ENCODE measurements around the gene BRAF. TPM values are rescaled to one million over a fixed set of nuclear protein-coding genes. Genes with fewer than 3 reads are reported as not detected.

The BRAF gene
- total RNA-seq, 4 donors from 2014 or later, result 43.5 to 56.5 (median 49.5) TPM

DNA sequence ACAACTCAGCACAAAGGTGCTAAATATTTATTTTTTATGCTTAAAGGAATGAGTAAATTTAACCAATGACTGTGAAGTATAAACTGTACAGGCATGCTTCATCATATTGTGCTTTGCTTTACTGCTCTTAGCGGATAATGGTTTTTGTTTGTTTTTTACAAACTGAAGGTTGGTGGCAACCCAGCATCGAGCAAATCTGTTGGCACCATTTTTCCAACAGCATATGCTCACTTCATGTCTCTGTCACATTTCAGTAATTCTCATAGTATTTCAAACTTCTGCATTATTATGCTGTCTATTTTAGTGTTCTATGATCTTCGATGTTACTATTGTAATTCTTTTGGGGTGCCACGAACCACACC lies 22.8 kb downstream of the BRAF start:
- TF ChIP-seq EP300 (IDR thresholded peaks at IDR 0.05) (no peak), POLR2A (IDR thresholded peaks at IDR 0.05) (no peak), CTCF (IDR thresholded peaks at IDR 0.05) (no peak)
- Histone ChIP-seq H3K9me3 (peaks cover 0 to 10% (median 0%) of the 10 kb centered on the region in 4 donors), H3K27ac (no peak overlapping the region), H3K36me3 (no peaks in the 10 kb centered on the region), H3K27me3 (no peaks in the 10 kb centered on the region), H3K4me3 (no peak overlapping the region), H3K4me1 (peaks cover 0 to 18% (median 4%) of the 10 kb centered on the region in 4 donors)
- WGBS, 2 donors, result 77 to 90% methylated on average over 4 of the region's 4 CpGs
- DNase-seq (ENCODE audit: low spot score in 2 of 2), result no peak

- TF ChIP-seq POLR2A (IDR thresholded peaks at IDR 0.05), result no peak
- TF ChIP-seq CTCF (IDR thresholded peaks at IDR 0.05), result no peak
- no peak for TF ChIP-seq EP300 (IDR thresholded peaks at IDR 0.05)
- peaks cover 0 to 10% (median 0%) of the 10 kb centered on the region in 4 donors for H3K9me3 ChIP-seq
- no peak overlapping the region for H3K4me3 ChIP-seq
- H3K36me3 ChIP-seq, result no peaks in the 10 kb centered on the region
- peaks cover 0 to 18% (median 4%) of the 10 kb centered on the region in 4 donors for H3K4me1 ChIP-seq
- peak overlapping the region in 1 of 4 donors; percentile 6 for H3K27ac ChIP-seq
- H3K27me3 ChIP-seq, result no peaks in the 10 kb centered on the region
- DNase-seq (ENCODE audit: low spot score in 2 of 2), result no peak
- 26 to 50% methylated on average over 1 of the region's 1 CpG for WGBS, 2 donors
These were observed 24.8 kb downstream of the BRAF start for GRCh38 chr7:140899883-140900282.

GRCh38 chr7:140898786-140899536 lies 25.8 kb downstream of the BRAF start:
- no peak overlapping the region for H3K4me3 ChIP-seq
- no peak for TF ChIP-seq POLR2A (IDR thresholded peaks at IDR 0.05)
- TF ChIP-seq EP300 (IDR thresholded peaks at IDR 0.05), result no peak
- no peak for TF ChIP-seq CTCF (IDR thresholded peaks at IDR 0.05)
- H3K27me3 ChIP-seq, result no peaks in the 10 kb centered on the region
- no peaks in the 10 kb centered on the region for H3K36me3 ChIP-seq
- no peak overlapping the region for H3K27ac ChIP-seq
- peaks cover 0 to 9% (median 0%) of the 10 kb centered on the region in 4 donors for H3K9me3 ChIP-seq
- 68 to 78% methylated on average over 3 of the region's 3 CpGs for WGBS, 2 donors
- DNase-seq (ENCODE audit: low spot score in 2 of 2), result no peak
- H3K4me1 ChIP-seq, result peaks cover 0 to 21% (median 4%) of the 10 kb centered on the region in 4 donors

DNA sequence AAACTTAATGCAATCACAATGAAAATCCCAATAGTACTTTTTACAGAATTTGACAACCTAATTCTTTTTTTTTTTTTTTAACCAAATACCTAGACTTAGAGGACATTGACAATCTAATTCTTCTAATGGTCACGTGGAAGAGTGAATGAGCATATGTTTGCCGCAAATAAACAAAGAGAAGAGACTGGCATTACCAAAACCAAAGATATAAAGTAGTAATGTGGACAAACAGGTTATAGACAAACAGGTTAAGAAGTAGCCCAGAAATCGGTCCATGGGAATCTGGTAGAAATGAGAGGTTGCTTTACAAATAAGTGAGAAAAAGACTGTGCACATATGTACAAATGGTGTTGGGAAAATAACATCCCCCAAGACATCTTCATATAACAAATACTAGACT lies 27.7 kb downstream of the BRAF start:
- Histone ChIP-seq H3K4me1 (peaks cover 0 to 21% (median 4%) of the 10 kb centered on the region in 4 donors), H3K27ac (no peak overlapping the region), H3K27me3 (no peaks in the 10 kb centered on the region), H3K4me3 (no peak overlapping the region), H3K36me3 (no peaks in the 10 kb centered on the region), H3K9me3 (no peaks in the 10 kb centered on the region)
- WGBS, 2 donors, result 92 to 93% methylated on average over 3 of the region's 3 CpGs
- TF ChIP-seq CTCF (IDR thresholded peaks at IDR 0.05) (no peak), EP300 (IDR thresholded peaks at IDR 0.05) (no peak), POLR2A (IDR thresholded peaks at IDR 0.05) (no peak)
- DNase-seq (ENCODE audit: low spot score in 2 of 2), result no peak

GRCh38 chr7:140889645-140890044 lies 35.1 kb downstream of the BRAF start:
- peaks cover 0 to 52% (median 4%) of the 10 kb centered on the region in 4 donors for H3K4me1 ChIP-seq
- H3K9me3 ChIP-seq, result no peaks in the 10 kb centered on the region
- no peak overlapping the region for H3K27ac ChIP-seq
- H3K36me3 ChIP-seq, result no peaks in the 10 kb centered on the region
- no peaks in the 10 kb centered on the region for H3K27me3 ChIP-seq
- 77 to 100% methylated on average over 1 of the region's 1 CpG for WGBS, 2 donors
- TF ChIP-seq EP300 (IDR thresholded peaks at IDR 0.05), result no peak
- no peak for TF ChIP-seq POLR2A (IDR thresholded peaks at IDR 0.05)
- no peak for TF ChIP-seq CTCF (IDR thresholded peaks at IDR 0.05)
- DNase-seq (ENCODE audit: low spot score in 2 of 2), result no peak
- no peak overlapping the region for H3K4me3 ChIP-seq

All from tibial nerve (tissue), 4 donors.